Subcutaneous abdominal adipose tissue (tissue), 5 donors: Measurements from ENCODE around the gene RNF152.

ENCODE experiments used
- H3K27ac ChIP-seq: one replicate; pipeline ENCODE4 v1.7.0; 2013; ENCODE audit warnings: low read depth, mild to moderate bottlenecking, inconsistent platforms, low read length, moderate library complexity
- H3K27me3 ChIP-seq, 5 donors: one replicate each; pipeline ENCODE4 v1.7.0; 2013; ENCODE audit warnings: low read length in 5 of 5, inconsistent platforms in 1 of 5; ENCODE audit not compliant: control insufficient read depth in 5 of 5, insufficient read depth in 4 of 5
- H3K36me3 ChIP-seq, 5 donors: one replicate each; pipeline ENCODE4 v1.7.0; 2013; ENCODE audit warnings: low read length in 5 of 5; ENCODE audit not compliant: control insufficient read depth in 5 of 5, insufficient read depth in 5 of 5
- H3K4me1 ChIP-seq, 5 donors: one replicate each; pipeline ENCODE4 v1.7.0; 2013; ENCODE audit warnings: low read length in 5 of 5, mild to moderate bottlenecking in 3 of 5, moderate library complexity in 1 of 5; ENCODE audit not compliant: control insufficient read depth in 5 of 5, insufficient read depth in 5 of 5
- H3K4me3 ChIP-seq, 5 donors: one replicate each; pipeline ENCODE4 v1.7.0; 2013; ENCODE audit warnings: low read length in 5 of 5, low read depth in 1 of 5
- H3K9ac ChIP-seq, 5 donors: one replicate each; pipeline ENCODE4 v1.7.0; 2013; ENCODE audit warnings: low read length in 5 of 5, mild to moderate bottlenecking in 4 of 5, moderate library complexity in 3 of 5
- H3K9me3 ChIP-seq, 5 donors: one replicate each; pipeline ENCODE4 v1.7.0; 2013; ENCODE audit warnings: low read length in 5 of 5; ENCODE audit not compliant: control insufficient read depth in 5 of 5
- donor health status: healthy.
- donor health status: healthy.
- donor health status: healthy.
- donor health status: healthy.
- donor health status: healthy.

RNF152 gene

GRCh38 chr18:61894751-61895524 is 2.1 kb upstream of the RNF152 start:
- Histone ChIP-seq H3K4me3 (peak overlapping the region; percentile 64 to 79 (median 78)), H3K9ac (peak overlapping the region in 2 of 5 donors; percentile 62 to 66), H3K27ac (no peak overlapping the region)

GRCh38 chr18:61893971-61894750 is 1.4 kb upstream of the RNF152 start:
- Histone ChIP-seq H3K9ac (peak overlapping the region in 3 of 5 donors; percentile 59 to 66 (median 62)), H3K36me3 (peaks cover 0 to 3% (median 0%) of the 10 kb centered on the region in 5 donors), H3K27me3 (peaks cover 0 to 4% (median 2%) of the 10 kb centered on the region in 5 donors), H3K4me1 (peaks cover 1 to 41% (median 22%) of the 10 kb centered on the region in 5 donors), H3K27ac (peak overlapping the region; percentile 46), H3K4me3 (peak overlapping the region in 4 of 5 donors; percentile 74 to 79 (median 78)), H3K9me3 (no peaks in the 10 kb centered on the region)

More at GRCh38 chr18:61894751-61895524, 2.1 kb upstream of the RNF152 start:
- Histone ChIP-seq H3K4me1 (peaks cover 1 to 33% (median 22%) of the 10 kb centered on the region in 5 donors), H3K27me3 (peaks cover 0 to 4% (median 2%) of the 10 kb centered on the region in 5 donors), H3K36me3 (peaks cover 0 to 3% (median 0%) of the 10 kb centered on the region in 5 donors), H3K9me3 (no peaks in the 10 kb centered on the region)

- Histone ChIP-seq H3K27ac (peak overlapping the region; percentile 46), H3K4me3 (peak overlapping the region; percentile 59 to 79 (median 78)), H3K4me1 (peaks cover 1 to 48% (median 22%) of the 10 kb centered on the region in 5 donors), H3K27me3 (peaks cover 0 to 4% (median 2%) of the 10 kb centered on the region in 5 donors), H3K9me3 (no peaks in the 10 kb centered on the region), H3K9ac (peak overlapping the region in 3 of 5 donors; percentile 21 to 66 (median 62)), H3K36me3 (peaks cover 0 to 3% (median 0%) of the 10 kb centered on the region in 5 donors)
These were observed 633 bp upstream of the RNF152 start for GRCh38 chr18:61893309-61893970.

GRCh38 chr18:61891894-61892293 is 913 bp downstream of the RNF152 start:
- Histone ChIP-seq H3K27ac (no peak overlapping the region), H3K36me3 (peaks cover 0 to 3% (median 0%) of the 10 kb centered on the region in 5 donors), H3K27me3 (peaks cover 0 to 4% (median 2%) of the 10 kb centered on the region in 5 donors), H3K9ac (no peak overlapping the region), H3K4me3 (peak overlapping the region in 3 of 5 donors; percentile 74 to 79 (median 78)), H3K9me3 (no peaks in the 10 kb centered on the region), H3K4me1 (peaks cover 1 to 56% (median 22%) of the 10 kb centered on the region in 5 donors)

GRCh38 chr18:61891271-61891670 is 1.5 kb downstream of the RNF152 start:
- no peak overlapping the region for H3K9ac ChIP-seq
- H3K4me3 ChIP-seq, result peak overlapping the region in 2 of 5 donors; percentile 74 to 78
- peaks cover 0 to 3% (median 0%) of the 10 kb centered on the region in 5 donors for H3K36me3 ChIP-seq
- peaks cover 0 to 4% (median 2%) of the 10 kb centered on the region in 5 donors for H3K27me3 ChIP-seq
- H3K4me1 ChIP-seq, result peaks cover 1 to 56% (median 22%) of the 10 kb centered on the region in 5 donors
- H3K27ac ChIP-seq, result no peak overlapping the region
- H3K9me3 ChIP-seq, result no peaks in the 10 kb centered on the region

- H3K4me3 ChIP-seq, result no peak overlapping the region
These were observed 2.5 kb downstream of the RNF152 start for GRCh38 chr18:61890344-61890743.

GRCh38 chr18:61889541-61889940 is 3.3 kb downstream of the RNF152 start:
- Histone ChIP-seq H3K27ac (no peak overlapping the region), H3K27me3 (peaks cover 0 to 4% (median 2%) of the 10 kb centered on the region in 5 donors), H3K9ac (no peak overlapping the region), H3K9me3 (no peaks in the 10 kb centered on the region), H3K4me3 (no peak overlapping the region), H3K36me3 (peaks cover 0 to 3% (median 0%) of the 10 kb centered on the region in 5 donors), H3K4me1 (peaks cover 1 to 50% (median 16%) of the 10 kb centered on the region in 5 donors)

More at GRCh38 chr18:61890344-61890743, 2.5 kb downstream of the RNF152 start:
- Histone ChIP-seq H3K9me3 (no peaks in the 10 kb centered on the region), H3K36me3 (peaks cover 0 to 3% (median 0%) of the 10 kb centered on the region in 5 donors), H3K4me1 (peaks cover 1 to 56% (median 22%) of the 10 kb centered on the region in 5 donors), H3K27me3 (peaks cover 0 to 4% (median 2%) of the 10 kb centered on the region in 5 donors), H3K27ac (no peak overlapping the region), H3K9ac (no peak overlapping the region)

- Histone ChIP-seq H3K4me3 (no peak overlapping the region), H3K36me3 (peaks cover 0 to 3% (median 0%) of the 10 kb centered on the region in 5 donors), H3K9ac (no peak overlapping the region), H3K27ac (no peak overlapping the region), H3K9me3 (no peaks in the 10 kb centered on the region), H3K27me3 (peaks cover 0 to 4% (median 2%) of the 10 kb centered on the region in 5 donors), H3K4me1 (peaks cover 1 to 50% (median 16%) of the 10 kb centered on the region in 5 donors)
These were observed 4.2 kb downstream of the RNF152 start for GRCh38 chr18:61888622-61889021.

GRCh38 chr18:61887838-61888237 is 5.0 kb downstream of the RNF152 start:
- H3K4me3 ChIP-seq, result no peak overlapping the region
- no peak overlapping the region for H3K27ac ChIP-seq
- H3K36me3 ChIP-seq, result peaks cover 0 to 3% (median 0%) of the 10 kb centered on the region in 5 donors
- peaks cover 1 to 43% (median 9%) of the 10 kb centered on the region in 5 donors for H3K4me1 ChIP-seq
- peaks cover 0 to 3% (median 0%) of the 10 kb centered on the region in 5 donors for H3K27me3 ChIP-seq
- H3K9me3 ChIP-seq, result no peaks in the 10 kb centered on the region
- H3K9ac ChIP-seq, result no peak overlapping the region
